HTR-8/SVneo (cell line): ENCODE results near the gene TLCD3B.

Source experiments
- DNase-seq: peaks from one replicate; pipeline ENCODE4 v3.0.0; 2011; ENCODE audit warnings: low spot score, mixed read lengths; ENCODE audit not compliant: insufficient read length
- FAIRE-seq: peaks from 2 replicates; lab custom pipeline; 2011; peaks lifted over from hg19 to GRCh38; lab: Jason Lieb, UNC

The TLCD3B gene

DNA sequence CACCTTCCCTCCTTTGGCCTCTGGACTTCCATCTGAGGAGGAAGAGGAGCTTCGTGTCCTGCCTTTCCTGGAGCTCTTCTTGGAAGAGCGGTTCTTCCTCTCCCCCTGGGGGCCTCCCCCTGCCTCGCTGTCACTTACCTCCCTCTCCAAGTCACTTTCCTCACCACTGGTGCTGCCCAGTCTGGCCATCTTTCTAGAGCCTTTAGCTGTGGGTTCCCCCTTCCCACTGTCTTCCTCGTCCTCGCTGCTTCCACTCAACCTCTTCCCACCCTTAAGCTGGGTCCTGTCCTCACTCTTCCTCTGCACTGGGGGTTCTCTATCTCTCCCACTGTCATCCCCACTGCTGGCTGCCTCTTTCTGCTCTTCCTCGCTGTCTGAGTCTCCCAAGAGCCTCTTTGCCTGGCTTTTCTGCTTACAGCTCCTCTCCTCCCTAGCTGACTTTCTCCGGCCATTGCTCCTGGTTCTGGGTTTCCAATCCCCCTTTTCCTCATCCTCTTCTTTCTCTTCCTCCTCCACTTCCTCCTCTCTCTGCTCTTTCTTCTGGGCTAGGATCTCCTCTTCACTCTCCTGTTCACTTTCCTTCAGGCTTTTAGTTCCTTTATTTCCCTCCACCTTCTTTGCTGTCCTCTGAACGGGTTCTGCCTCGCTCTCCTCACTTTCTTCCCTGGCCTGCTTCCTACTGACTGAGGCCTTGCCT is 37.0 kb downstream of the TLCD3B start:
- no peak for FAIRE-seq
- no peak for DNase-seq

GRCh38 chr16:29993191-29993902 is 37.7 kb downstream of the TLCD3B start:
- FAIRE-seq (no peak), DNase-seq (no peak)

DNA sequence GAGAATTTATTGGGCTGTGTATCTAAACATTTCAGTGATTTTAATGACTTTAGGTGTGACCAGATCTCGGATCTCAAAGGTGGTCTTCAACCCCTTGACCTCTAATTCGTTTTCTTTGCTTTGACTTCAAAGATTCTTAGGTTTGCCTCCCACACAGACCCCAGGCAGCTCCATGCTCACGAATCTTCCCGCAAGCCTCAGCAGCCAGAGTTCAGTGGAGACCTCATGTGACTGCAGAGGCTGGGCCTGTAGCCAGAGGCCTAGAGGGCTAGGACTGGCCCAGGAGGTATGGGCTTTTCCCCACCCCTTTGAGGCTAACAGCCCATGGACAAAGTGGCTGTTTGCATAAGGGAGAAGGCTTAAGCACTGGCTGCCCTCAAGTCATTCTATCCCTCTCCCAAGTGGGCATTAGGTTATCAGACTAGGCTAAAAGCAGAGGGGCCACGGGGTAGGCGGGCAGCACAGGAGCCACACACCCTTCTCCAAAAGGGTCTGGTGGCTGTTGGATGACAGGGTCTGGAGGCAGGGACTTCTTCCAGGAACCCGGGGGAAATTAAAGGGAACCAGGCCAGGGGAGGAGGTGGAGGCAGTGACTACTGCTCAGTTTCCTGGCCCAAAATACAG is 38.6 kb downstream of the TLCD3B start:
- no peak for FAIRE-seq
- no peak for DNase-seq

- DNase-seq (no peak), FAIRE-seq (no peak)
These were observed 39.5 kb downstream of the TLCD3B start for GRCh38 chr16:29991571-29991904.

GRCh38 chr16:29990883-29991570 is 40.0 kb downstream of the TLCD3B start:
- no peak for DNase-seq
- FAIRE-seq: no peak

- no peak for FAIRE-seq
These were observed 41.0 kb downstream of the TLCD3B start for GRCh38 chr16:29990034-29990433.

DNA sequence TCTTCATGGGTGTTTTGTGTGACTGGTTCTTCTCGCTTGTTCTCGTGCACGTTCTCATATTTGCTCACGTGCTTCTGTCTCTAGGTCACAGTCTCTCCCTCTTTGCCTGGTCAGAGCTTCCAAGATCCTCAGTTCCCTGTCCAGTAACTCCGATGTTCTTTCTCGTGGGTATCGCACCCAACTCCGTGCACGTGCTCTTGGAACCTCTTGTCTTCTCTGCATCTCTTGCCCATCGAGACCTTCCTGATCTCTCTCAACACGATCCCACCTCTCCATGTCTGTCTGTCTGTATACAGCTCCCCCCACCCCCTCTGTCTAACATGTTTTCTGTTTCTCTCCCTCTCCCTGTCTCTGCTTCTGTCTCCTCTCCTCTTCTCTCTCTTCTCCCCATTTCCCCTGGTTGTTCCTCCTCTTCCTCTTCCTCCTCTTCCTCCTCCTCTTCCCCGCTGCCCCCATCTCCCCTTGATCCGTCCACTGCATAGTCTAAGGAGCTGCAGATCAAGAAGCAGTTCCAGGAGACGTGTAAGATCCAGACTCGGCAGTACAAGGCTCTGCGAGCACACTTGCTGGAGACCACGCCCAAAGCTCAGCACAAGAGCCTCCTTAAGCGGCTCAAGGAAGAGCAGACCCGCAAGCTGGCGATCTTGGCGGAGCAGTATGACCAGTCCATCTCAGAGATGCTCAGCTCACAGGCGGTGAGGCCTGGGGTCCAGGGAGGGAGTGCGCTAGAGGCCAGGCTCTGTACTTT is 41.8 kb downstream of the TLCD3B start:
- DNase-seq: no peak
- FAIRE-seq: no peak

More at GRCh38 chr16:29990034-29990433, 41.0 kb downstream of the TLCD3B start:
- DNase-seq: no peak

DNA sequence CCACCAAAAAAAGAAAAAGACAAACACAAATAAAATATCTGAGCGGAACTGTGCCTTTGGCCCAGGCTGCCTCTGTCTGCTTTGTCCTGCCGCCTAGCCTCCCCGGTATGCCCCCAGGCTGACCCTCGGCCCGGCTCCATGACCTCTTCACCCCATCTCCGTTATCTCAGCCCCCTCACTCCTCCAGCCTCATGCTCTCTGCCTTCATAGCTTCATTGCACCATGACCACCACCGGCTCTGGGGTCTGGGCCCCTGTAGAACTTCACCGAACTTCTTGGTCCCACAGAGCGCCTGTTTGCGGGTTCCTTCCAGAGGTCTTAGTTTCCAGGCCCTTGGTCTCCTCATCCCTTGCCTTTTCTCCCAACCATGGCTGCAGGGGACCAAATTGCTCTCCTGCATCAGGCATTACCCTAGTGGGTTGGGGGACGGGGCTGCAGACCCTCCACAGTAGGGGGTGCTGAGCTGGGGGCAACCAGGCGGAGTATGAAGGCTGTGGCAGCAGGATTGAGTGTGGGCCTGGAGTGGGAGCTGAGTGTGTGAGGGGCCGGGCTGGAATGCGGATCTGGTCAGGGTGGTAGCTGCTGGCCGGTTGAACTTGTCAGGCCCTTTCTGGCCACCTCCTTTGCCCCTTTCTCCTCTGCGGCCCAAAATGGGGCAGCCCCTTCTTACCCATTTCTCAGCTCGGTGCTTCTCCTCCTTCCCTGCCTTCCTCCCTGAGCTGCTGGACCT is 42.6 kb downstream of the TLCD3B start:
- FAIRE-seq (no peak), DNase-seq (no peak)

DNA sequence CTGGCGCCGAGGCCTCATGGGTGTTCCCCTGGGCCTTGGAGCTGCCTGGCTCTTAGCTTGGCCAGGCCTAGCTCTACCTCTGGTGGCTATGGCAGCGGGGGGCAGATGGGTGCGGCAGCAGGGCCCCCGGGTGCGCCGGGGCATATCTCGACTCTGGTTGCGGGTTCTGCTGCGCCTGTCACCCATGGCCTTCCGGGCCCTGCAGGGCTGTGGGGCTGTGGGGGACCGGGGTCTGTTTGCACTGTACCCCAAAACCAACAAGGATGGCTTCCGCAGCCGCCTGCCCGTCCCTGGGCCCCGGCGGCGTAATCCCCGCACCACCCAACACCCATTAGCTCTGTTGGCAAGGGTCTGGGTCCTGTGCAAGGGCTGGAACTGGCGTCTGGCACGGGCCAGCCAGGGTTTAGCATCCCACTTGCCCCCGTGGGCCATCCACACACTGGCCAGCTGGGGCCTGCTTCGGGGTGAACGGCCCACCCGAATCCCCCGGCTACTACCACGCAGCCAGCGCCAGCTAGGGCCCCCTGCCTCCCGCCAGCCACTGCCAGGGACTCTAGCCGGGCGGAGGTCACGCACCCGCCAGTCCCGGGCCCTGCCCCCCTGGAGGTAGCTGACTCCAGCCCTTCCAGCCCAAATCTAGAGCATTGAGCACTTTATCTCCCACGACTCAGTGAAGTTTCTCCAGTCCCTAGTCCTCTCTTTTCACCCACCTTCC is 43.5 kb downstream of the TLCD3B start:
- FAIRE-seq (no peak), DNase-seq (no peak)

DNA sequence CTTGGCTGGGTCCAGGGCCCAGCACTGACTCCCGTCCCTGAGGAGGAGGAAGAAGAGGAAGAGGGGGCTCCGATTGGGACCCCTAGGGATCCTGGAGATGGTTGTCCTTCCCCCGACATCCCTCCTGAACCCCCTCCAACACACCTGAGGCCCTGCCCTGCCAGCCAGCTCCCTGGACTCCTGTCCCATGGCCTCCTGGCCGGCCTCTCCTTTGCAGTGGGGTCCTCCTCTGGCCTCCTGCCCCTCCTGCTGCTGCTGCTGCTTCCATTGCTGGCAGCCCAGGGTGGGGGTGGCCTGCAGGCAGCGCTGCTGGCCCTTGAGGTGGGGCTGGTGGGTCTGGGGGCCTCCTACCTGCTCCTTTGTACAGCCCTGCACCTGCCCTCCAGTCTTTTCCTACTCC is 44.1 kb downstream of the TLCD3B start:
- DNase-seq: no peak
- no peak for FAIRE-seq

GRCh38 chr16:29986231-29986630 is 44.8 kb downstream of the TLCD3B start:
- FAIRE-seq: no peak
- DNase-seq: no peak

- FAIRE-seq (no peak), DNase-seq (no peak)
These were observed 45.7 kb downstream of the TLCD3B start for GRCh38 chr16:29985271-29985811.

- FAIRE-seq: no peak
These were observed 46.3 kb downstream of the TLCD3B start for GRCh38 chr16:29984764-29985147.

GRCh38 chr16:29984137-29984763 is 46.8 kb downstream of the TLCD3B start:
- no peak for DNase-seq
- no peak for FAIRE-seq

More at GRCh38 chr16:29984764-29985147, 46.3 kb downstream of the TLCD3B start:
- DNase-seq: no peak

DNA sequence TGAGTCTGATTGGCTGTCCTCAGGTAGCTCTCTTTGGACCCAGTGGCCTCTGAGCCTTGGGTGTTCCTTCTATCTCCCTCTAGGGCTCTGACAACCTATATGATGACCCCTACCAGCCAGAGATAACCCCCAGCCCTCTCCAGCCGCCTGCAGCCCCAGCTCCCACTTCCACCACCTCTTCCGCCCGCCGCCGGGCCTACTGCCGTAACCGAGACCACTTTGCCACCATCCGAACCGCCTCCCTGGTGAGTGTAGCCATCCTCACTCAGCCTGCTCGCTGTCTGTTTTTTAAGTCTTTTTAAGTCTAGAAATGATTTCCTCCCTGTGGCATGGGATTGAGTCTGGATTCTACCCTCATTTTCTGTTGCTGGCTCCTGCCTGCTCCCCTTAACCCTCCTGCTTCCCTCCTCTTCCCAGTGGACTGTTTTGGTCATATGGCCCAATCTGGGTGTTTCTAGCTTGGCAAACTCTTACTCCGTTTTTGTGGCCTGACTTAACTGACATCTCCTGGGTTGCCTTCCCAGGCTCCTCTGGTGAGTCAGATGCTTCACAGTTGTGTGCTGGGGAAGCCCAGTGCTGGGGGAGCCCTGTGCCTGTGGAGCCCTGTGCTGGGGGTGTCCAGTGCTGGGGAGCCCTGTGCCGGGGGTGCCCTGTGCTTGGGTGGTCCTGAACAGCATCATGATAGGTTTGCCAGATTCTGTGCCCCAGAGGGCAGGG is 47.5 kb downstream of the TLCD3B start:
- no peak for FAIRE-seq

GRCh38 chr16:29982560-29983419 is 48.3 kb downstream of the TLCD3B start:
- FAIRE-seq (no peak), DNase-seq (no peak)

More for the DNA sequence above, 47.5 kb downstream of the TLCD3B start:
- no peak for DNase-seq
